HEK293T (cell line): Measurements from ENCODE around the gene ADCY1.

ENCODE experiments used
- CTCF ChIA-PET: fragments of 350-600 bp; formaldehyde crosslinking; extraction: SDS; loops from one replicate; lab custom pipeline; 2021; ENCODE audit warnings: antibody characterized with exemption, inconsistent platforms; lab: Yijun Ruan, JAX
- POLR2A ChIA-PET: fragments of 350-600 bp; formaldehyde crosslinking; extraction: SDS; loops from one replicate; lab custom pipeline; 2020; ENCODE audit warnings: antibody characterized with exemption, inconsistent platforms; lab: Yijun Ruan, JAX
- DNase-seq: peaks from one replicate; pipeline ENCODE4 v3.0.0; 2012; ENCODE audit warnings: mixed read lengths; ENCODE audit errors: extremely low spot score
- ARNT ChIP-seq: fragments of 450-650 bp; IDR thresholded peaks from 2 replicates; pipeline ENCODE4 v1.6.1; 2017; ENCODE audit warnings: mild to moderate bottlenecking
- BHLHE40 ChIP-seq: fragments of 450-650 bp; IDR thresholded peaks from 2 replicates; pipeline ENCODE4 v1.6.1; 2016; ENCODE audit warnings: mild to moderate bottlenecking, moderate library complexity, borderline replicate concordance
- CTBP1 ChIP-seq: fragments of 450-650 bp; IDR thresholded peaks from 2 replicates; pipeline ENCODE4 v1.6.1; 2016; ENCODE audit warnings: borderline replicate concordance
- ELF4 ChIP-seq: fragments of 450-650 bp; IDR thresholded peaks from 2 replicates; pipeline ENCODE4 v1.6.1; 2017; ENCODE audit warnings: antibody characterized with exemption
- FOXA1 ChIP-seq: fragments of 450-650 bp; IDR thresholded peaks from 2 replicates; pipeline ENCODE4 v1.6.1; 2016; ENCODE audit warnings: mild to moderate bottlenecking
- FOXK2 ChIP-seq: fragments of 450-650 bp; IDR thresholded peaks from 2 replicates; pipeline ENCODE4 v1.6.1; 2016; ENCODE audit warnings: mild to moderate bottlenecking
- FOXM1 ChIP-seq: fragments of 450-650 bp; IDR thresholded peaks from 2 replicates; pipeline ENCODE4 v1.6.1; 2017; ENCODE audit warnings: mild to moderate bottlenecking, borderline replicate concordance
- HDGF ChIP-seq: fragments of 450-650 bp; IDR thresholded peaks from 2 replicates; pipeline ENCODE4 v1.6.1; 2017; ENCODE audit warnings: antibody characterized with exemption, borderline replicate concordance
- L3MBTL2 ChIP-seq: fragments of 450-650 bp; conservative IDR thresholded peaks from 2 replicates; pipeline ENCODE4 v1.6.1; 2016; ENCODE audit warnings: mild to moderate bottlenecking
- LEF1 ChIP-seq: fragments of 450-650 bp; IDR thresholded peaks from 2 replicates; pipeline ENCODE4 v1.6.1; 2017; ENCODE audit warnings: mild to moderate bottlenecking, borderline replicate concordance
- NFRKB ChIP-seq: fragments of 450-650 bp; IDR thresholded peaks from 2 replicates; pipeline ENCODE4 v1.6.1; 2016; ENCODE audit warnings: mild to moderate bottlenecking, moderate library complexity
- SP1 ChIP-seq: fragments of 450-650 bp; IDR thresholded peaks from 2 replicates; pipeline ENCODE4 v1.6.1; 2017
- SUZ12 ChIP-seq: fragments of 450-650 bp; IDR thresholded peaks from 2 replicates; pipeline ENCODE4 v1.6.1; 2016; ENCODE audit warnings: mild to moderate bottlenecking
- TARDBP ChIP-seq: fragments of 450-650 bp; IDR thresholded peaks from 2 replicates; pipeline ENCODE4 v1.6.1; 2016
- ZNF384 ChIP-seq: fragments of 450-650 bp; IDR thresholded peaks from 2 replicates; pipeline ENCODE4 v1.6.1; 2016
- TF ChIP-seq, protein P1 (sequence below): fragments of 450-650 bp; IDR thresholded peaks from 2 replicates; pipeline ENCODE4 v1.6.1; 2016

ADCY1 gene

DNA sequence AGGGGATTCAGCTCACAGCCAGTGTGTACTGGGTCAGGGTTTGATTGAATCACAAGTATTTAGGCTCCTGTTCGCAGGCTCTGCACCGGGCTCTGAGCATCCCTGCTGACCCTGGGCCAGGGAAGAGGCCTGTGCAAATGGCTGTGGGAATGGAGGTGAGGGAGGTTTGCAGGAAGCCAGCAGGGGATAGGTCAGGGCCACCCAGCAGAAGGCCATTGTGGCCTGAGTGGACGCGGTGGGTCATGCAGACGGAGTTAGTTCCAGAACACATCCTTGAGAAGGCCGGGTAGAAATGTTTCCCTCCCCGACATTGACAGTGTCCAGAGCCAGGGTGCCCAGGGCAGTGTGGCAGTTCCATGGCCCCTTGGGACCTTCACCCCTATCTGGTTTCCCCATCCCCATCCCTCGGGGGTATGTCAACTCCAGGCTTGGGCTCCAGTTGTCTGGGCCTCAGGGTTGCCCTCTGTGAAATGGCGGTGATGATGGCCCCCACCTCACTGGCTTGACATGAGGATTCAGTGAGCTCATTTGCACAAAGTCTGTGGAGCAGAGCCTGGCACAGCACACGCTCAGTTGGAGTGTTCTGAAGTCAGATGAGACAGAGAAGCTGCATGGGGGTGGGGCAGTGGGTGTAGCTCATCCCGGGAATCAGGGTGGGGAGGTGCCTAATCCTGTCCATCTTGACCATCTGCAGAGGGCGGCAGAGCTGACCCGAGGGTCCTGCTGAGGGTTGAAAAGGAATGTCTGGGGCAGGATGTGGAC, 107.6 kb downstream of the ADCY1 start:
- no peak for DNase-seq
- TF ChIP-seq FOXM1: no peak
- POLR2A ChIA-PET: no interaction called here
- CTCF ChIA-PET: no interaction called here

- no peak for DNase-seq
- CTCF ChIA-PET: no interaction called here
- POLR2A ChIA-PET: no interaction called here
- TF ChIP-seq SUZ12 (no peak), TARDBP (no peak), CTBP1 (no peak), ARNT (no peak), FOXA1 (no peak), L3MBTL2 (no peak), FOXK2 (no peak), NFRKB (no peak), BHLHE40 (no peak), SP1 (no peak), LEF1 (no peak), HDGF (no peak), ELF4 (no peak), FOXM1 (no peak), ZNF384 (no peak)
- TF ChIP-seq, protein P1, sequence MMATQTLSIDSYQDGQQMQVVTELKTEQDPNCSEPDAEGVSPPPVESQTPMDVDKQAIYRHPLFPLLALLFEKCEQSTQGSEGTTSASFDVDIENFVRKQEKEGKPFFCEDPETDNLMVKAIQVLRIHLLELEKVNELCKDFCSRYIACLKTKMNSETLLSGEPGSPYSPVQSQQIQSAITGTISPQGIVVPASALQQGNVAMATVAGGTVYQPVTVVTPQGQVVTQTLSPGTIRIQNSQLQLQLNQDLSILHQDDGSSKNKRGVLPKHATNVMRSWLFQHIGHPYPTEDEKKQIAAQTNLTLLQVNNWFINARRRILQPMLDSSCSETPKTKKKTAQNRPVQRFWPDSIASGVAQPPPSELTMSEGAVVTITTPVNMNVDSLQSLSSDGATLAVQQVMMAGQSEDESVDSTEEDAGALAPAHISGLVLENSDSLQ: no peak
Observed at GRCh38 chr7:45682358-45682735, 108.2 kb downstream of the ADCY1 start.

GRCh38 chr7:45682836-45683555, 108.8 kb downstream of the ADCY1 start:
- no peak for DNase-seq
- CTCF ChIA-PET: no interaction called here
- POLR2A ChIA-PET: no interaction called here
- TF ChIP-seq HDGF (no peak), SUZ12 (no peak)
- TF ChIP-seq, protein P1: no peak

DNA sequence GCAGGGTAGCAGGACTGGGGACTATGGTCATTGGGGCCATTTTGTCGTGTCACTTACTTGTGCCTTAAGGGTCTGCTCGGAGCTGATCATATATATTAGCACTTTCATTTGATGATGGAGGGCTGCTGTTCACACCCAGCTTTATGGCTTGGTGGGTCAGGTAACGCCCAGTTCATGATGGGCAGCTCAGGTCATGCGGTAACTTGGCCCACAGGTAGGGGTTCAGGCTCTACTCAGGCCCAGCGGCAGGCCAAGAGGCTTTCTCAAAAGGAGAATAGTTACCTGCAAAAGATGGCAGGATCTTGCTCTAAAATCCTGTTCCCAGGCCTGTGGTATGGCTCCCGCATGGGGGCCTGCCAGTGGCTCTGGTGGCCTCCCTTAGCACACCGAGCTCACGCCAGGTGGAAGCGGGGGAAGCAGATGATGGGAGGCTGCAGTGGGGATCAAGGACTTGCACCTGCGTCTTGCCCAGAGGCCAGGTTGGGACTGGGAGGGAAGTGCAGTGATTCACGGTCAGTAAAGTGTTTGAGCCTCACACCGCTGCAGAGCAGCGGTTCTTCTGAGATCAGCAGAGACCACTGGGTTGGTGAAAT, 109.5 kb downstream of the ADCY1 start:
- TF ChIP-seq FOXM1 (no peak), ARNT (no peak), CTBP1 (no peak), HDGF (no peak), NFRKB (no peak), ELF4 (no peak), L3MBTL2 (no peak), TARDBP (no peak), FOXA1 (no peak), ZNF384 (no peak), SUZ12 (no peak), BHLHE40 (no peak), SP1 (no peak), LEF1 (no peak), FOXK2 (no peak)
- TF ChIP-seq, protein P1: no peak
- CTCF ChIA-PET: no interaction called here
- POLR2A ChIA-PET: no interaction called here
- no peak for DNase-seq

DNA sequence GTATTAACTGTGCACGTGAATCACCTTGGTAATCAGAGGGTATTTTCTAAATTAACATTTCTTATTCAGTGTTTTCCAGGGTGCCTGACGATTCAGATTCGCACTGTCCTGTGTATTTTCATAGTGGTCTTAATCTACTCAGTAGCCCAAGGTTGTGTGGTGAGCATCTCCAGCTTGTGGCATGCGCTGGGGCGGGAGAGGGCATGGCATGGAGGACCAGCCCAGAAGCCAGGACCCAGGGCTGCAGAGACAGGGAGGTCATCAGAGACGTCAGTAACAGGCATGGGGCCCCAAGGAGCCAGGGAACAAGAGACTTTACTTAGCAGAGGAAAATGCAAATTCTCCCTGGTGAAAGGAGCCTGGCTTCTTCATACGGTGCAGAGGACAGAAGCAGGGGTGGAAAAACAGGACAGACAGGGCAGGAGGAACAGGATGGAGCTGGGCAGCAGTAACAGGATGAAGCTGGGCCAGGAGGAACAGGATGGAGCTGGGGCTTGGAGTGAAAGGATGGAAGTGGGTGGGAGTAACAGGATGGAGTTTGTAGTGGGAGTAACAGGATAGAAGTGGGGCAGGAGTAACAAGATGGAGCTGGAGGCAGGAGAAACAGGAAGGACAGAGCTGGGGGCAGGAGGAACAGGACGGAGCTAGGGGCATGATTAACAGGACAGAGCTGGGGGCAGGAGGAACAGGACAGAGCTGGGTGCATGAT, 110.9 kb downstream of the ADCY1 start:
- TF ChIP-seq SUZ12: no peak
- TF ChIP-seq ELF4: no peak
- TF ChIP-seq FOXA1: no peak
- TF ChIP-seq, protein P1: no peak
- no peak for TF ChIP-seq FOXM1
- TF ChIP-seq SP1: no peak
- TF ChIP-seq LEF1: no peak
- no peak for TF ChIP-seq FOXK2
- TF ChIP-seq NFRKB: no peak
- no peak for TF ChIP-seq L3MBTL2
- CTCF ChIA-PET: no interaction called here
- DNase-seq: no peak
- POLR2A ChIA-PET: no interaction called here
